ENCODE measurements around the gene ZNF557. TPM values are rescaled to one million over a fixed set of nuclear protein-coding genes. Genes with fewer than 3 reads are reported as not detected.

The ZNF557 gene
- total RNA-seq, 1 experiment from 2014 or later = 6.3 TPM

GRCh38 chr19:7132054-7132453 is 62.6 kb downstream of the ZNF557 start:
- H3K4me3 Mint-ChIP-seq (ENCODE audit: low read depth, unreplicated experiment) = no peak overlapping the region
- no peak for TF ChIP-seq CTCF (IDR thresholded peaks at IDR 0.05; ENCODE audit: unreplicated experiment)
- no peak for DNase-seq
- no peaks in the 10 kb centered on the region for H3K4me1 Mint-ChIP-seq (ENCODE audit: low read depth, unreplicated experiment)
- no TSS peak for BruUV-seq (replicated peaks)
- no peaks in the 10 kb centered on the region for H3K27me3 Mint-ChIP-seq (ENCODE audit: unreplicated experiment)
- no peak overlapping the region for H3K27ac Mint-ChIP-seq (ENCODE audit: unreplicated experiment)
- intact Hi-C loops (cut with micrococcal nuclease; ENCODE audit: unreplicated experiment) = no loop called here
- H3K9me3 Mint-ChIP-seq (ENCODE audit: low read depth, unreplicated experiment) = peaks cover 3% of the 10 kb centered on the region
- CTCF ChIA-PET = no interaction called here
- peaks cover 4% of the 10 kb centered on the region for H3K36me3 Mint-ChIP-seq (ENCODE audit: insufficient read depth, unreplicated experiment)

GRCh38 chr19:7137120-7137519 is 67.6 kb downstream of the ZNF557 start:
- no peaks in the 10 kb centered on the region for H3K27me3 Mint-ChIP-seq (ENCODE audit: unreplicated experiment)
- H3K36me3 Mint-ChIP-seq (ENCODE audit: insufficient read depth, unreplicated experiment) = peaks cover 4% of the 10 kb centered on the region
- CTCF ChIA-PET = no interaction called here
- no peak overlapping the region for H3K4me3 Mint-ChIP-seq (ENCODE audit: low read depth, unreplicated experiment)
- no peak for DNase-seq
- no peak overlapping the region for H3K27ac Mint-ChIP-seq (ENCODE audit: unreplicated experiment)
- intact Hi-C loops (cut with micrococcal nuclease; ENCODE audit: unreplicated experiment) = no loop called here
- TF ChIP-seq CTCF (IDR thresholded peaks at IDR 0.05; ENCODE audit: unreplicated experiment) = no peak
- no peaks in the 10 kb centered on the region for H3K9me3 Mint-ChIP-seq (ENCODE audit: low read depth, unreplicated experiment)
- no TSS peak for BruUV-seq (replicated peaks)
- H3K4me1 Mint-ChIP-seq (ENCODE audit: low read depth, unreplicated experiment) = no peaks in the 10 kb centered on the region

Other genes starting within 250 kb of the ZNF557 start
- not detected in 2 replicates for gene ADGRE1, start 182.1 kb upstream of the ZNF557 start, total RNA-seq (2022)
- not detected in 2 replicates for gene MBD3L2B, start 48.3 kb upstream of the ZNF557 start, total RNA-seq (2022)
- not detected in 2 replicates for gene MBD3L5, start 39.1 kb upstream of the ZNF557 start, total RNA-seq (2022)
- not detected in 2 replicates for gene MBD3L4, start 29.5 kb upstream of the ZNF557 start, total RNA-seq (2022)
- gene MBD3L2, start 20.4 kb upstream of the ZNF557 start, total RNA-seq (2022) = not detected in 2 replicates
- gene MBD3L3, start 11.0 kb upstream of the ZNF557 start, total RNA-seq (2022) = not detected in 2 replicates
- 7.4 and 8.4 TPM in 2 replicates for gene INSR, start 224.7 kb downstream of the ZNF557 start, total RNA-seq (2022)

Data from Calu3 (cell line).